Subcutaneous adipose tissue (tissue), 4 donors: ENCODE results near the gene ZDHHC16. TPM values are rescaled to one million over a fixed set of nuclear protein-coding genes. Genes with fewer than 3 reads are reported as not detected.

Experiments used
- CTCF ChIP-seq: fragments of 450-650 bp; IDR thresholded peaks from one replicate; pipeline ENCODE4 v1.5.1; 2016; ENCODE audit warnings: low read depth, mild to moderate bottlenecking, control low read depth, antibody characterized with exemption, moderate library complexity
- small RNA-seq: library from RNA; depleted of rRNA; stranded (forward); fragments of <200 nt; gene quantifications from one replicate; pipeline ENCODE3, GENCODE V24; 2016
- total RNA-seq, 4 donors: library from RNA; depleted of rRNA; stranded (reverse); fragments of >200 nt; gene quantifications; one replicate each; pipeline ENCODE4 v1.1.0, GENCODE V29; 2016

ZDHHC16 gene
- total RNA-seq, 4 donors from 2014 or later, result 18.1 to 22.0 (median 19.7) TPM

GRCh38 chr10:97506199-97506991, 60.4 kb downstream of the ZDHHC16 start:
- no peak for TF ChIP-seq CTCF

Small RNAs within 50 kb of the gene (small RNA-seq; reads per million reads assigned to genes)
- 0.49 reads per million for gene RF00019

Other genes with a start within 250 kb of the ZDHHC16 start
- 10 to 100 TPM in 1 of 4 donors, 1 to 10 TPM in 3; 5.7 to 10.4 (median 9.2) TPM for gene ARHGAP19, start 153.5 kb upstream of the ZDHHC16 start, total RNA-seq
- gene FRAT1, start 126.9 kb upstream of the ZDHHC16 start, total RNA-seq, result 10 to 100 TPM in 1 of 4 donors, 1 to 10 TPM in 3; 3.8 to 10.9 (median 6.6) TPM
- 10 to 100 TPM in 1 of 4 donors, 1 to 10 TPM in 3; 4.4 to 10.2 (median 9.4) TPM for gene FRAT2, start 111.4 kb upstream of the ZDHHC16 start, total RNA-seq
- gene RRP12, start 44.8 kb upstream of the ZDHHC16 start, total RNA-seq, result 10 to 100 TPM in 3 of 4 donors, 1 to 10 TPM in 1; 9.5 to 14.9 (median 14.3) TPM
- 100 to 1,000 TPM; 143 to 155 (median 148) TPM for gene PGAM1, start 20.0 kb upstream of the ZDHHC16 start, total RNA-seq
- gene EXOSC1, start 169 bp upstream of the ZDHHC16 start, total RNA-seq, result 10 to 100 TPM; 20.5 to 25.8 (median 22.9) TPM
- gene MMS19, start 52.2 kb downstream of the ZDHHC16 start, total RNA-seq, result 10 to 100 TPM; 57.6 to 87.8 (median 76.8) TPM
- gene UBTD1, start 52.7 kb downstream of the ZDHHC16 start, total RNA-seq, result 10 to 100 TPM in 2 of 4 donors, 1 to 10 TPM in 2; 3.9 to 23.4 (median 12.4) TPM
- gene ANKRD2, start 126.6 kb downstream of the ZDHHC16 start, total RNA-seq, result not detected
- gene HOGA1, start 138.2 kb downstream of the ZDHHC16 start, total RNA-seq, result 10 to 100 TPM in 1 of 4 donors, 1 to 10 TPM in 3; 4.8 to 14.1 (median 7.2) TPM
- gene C10orf62, start 143.5 kb downstream of the ZDHHC16 start, total RNA-seq, result under 1 TPM in 2 of 4 donors, not detected in 2; 0.44 to 0.94 TPM
- 1 to 10 TPM; 1.1 to 5.6 (median 3.7) TPM for gene MORN4, start 187.3 kb downstream of the ZDHHC16 start, total RNA-seq
- gene PI4K2A, start 194.5 kb downstream of the ZDHHC16 start, total RNA-seq, result 10 to 100 TPM; 14.1 to 35.9 (median 18.5) TPM
- 100 to 1,000 TPM in 1 of 4 donors, 10 to 100 TPM in 3; 29.5 to 107 (median 61.6) TPM for gene AVPI1, start 241.1 kb downstream of the ZDHHC16 start, total RNA-seq